GM23248 (cell line): ENCODE results near the gene PDLIM5.

Source experiments
- EZH2 ChIP-seq: fragments of 200-600 bp; sonication (generic); IDR thresholded peaks from 2 replicates; pipeline ENCODE4 v1.6.1; 2018; ENCODE audit warnings: antibody characterized with exemption, mild to moderate bottlenecking; ENCODE audit not compliant: insufficient read depth, poor library complexity, severe bottlenecking
- EZH2phosphoT487 ChIP-seq: fragments of 200-600 bp; sonication (generic); IDR thresholded peaks from 2 replicates; pipeline ENCODE4 v1.6.1; 2018; ENCODE audit warnings: antibody characterized with exemption, moderate library complexity, mild to moderate bottlenecking, low read depth; ENCODE audit not compliant: insufficient read depth

DNA sequence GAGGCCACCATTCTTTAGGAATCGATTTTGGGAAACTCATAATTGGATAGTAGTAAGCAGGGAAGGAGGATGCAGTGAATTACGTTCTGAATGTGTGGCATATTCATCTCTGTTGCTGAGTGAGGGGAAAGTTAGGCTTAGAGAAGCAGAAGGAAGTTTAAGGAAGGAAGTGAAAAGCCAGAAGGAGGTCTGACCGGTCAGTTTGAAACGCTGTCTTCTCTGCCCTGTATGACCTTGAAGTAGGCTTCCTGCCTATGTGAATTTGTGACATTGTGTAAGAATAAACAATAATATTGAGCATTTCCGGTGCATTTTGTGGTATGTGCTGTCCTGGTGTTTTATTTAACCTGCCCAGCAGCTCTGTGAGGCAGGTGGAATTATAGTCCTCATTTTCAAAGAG lies 67.3 kb downstream of the PDLIM5 start:
- no peak for TF ChIP-seq EZH2phosphoT487
- no peak for TF ChIP-seq EZH2
